Choroid plexus epithelial cell (primary cell): Measurements from ENCODE around the gene GPATCH4.

ENCODE experiments used
- DNase-seq: peaks from one replicate; pipeline ENCODE4 v3.0.0-alpha.2; 2010; ENCODE audit warnings: low read depth
- H3K4me3 ChIP-seq: 2 replicates; pipeline ENCODE4 v1.5.1; 2011; ENCODE audit warnings: low read depth, mild to moderate bottlenecking, control low read depth, low read length, moderate library complexity
- TF ChIP-seq, protein P1 (sequence below): conservative IDR thresholded peaks from 2 replicates; pipeline ENCODE4 v1.5.1; 2011; ENCODE audit warnings: low read depth, mild to moderate bottlenecking, control low read depth, inconsistent platforms, low read length, moderate library complexity

The GPATCH4 gene

GRCh38 chr1:156644640-156645039 lies 43.4 kb upstream of the GPATCH4 start:
- DNase-seq: no peak
- TF ChIP-seq, protein P1, sequence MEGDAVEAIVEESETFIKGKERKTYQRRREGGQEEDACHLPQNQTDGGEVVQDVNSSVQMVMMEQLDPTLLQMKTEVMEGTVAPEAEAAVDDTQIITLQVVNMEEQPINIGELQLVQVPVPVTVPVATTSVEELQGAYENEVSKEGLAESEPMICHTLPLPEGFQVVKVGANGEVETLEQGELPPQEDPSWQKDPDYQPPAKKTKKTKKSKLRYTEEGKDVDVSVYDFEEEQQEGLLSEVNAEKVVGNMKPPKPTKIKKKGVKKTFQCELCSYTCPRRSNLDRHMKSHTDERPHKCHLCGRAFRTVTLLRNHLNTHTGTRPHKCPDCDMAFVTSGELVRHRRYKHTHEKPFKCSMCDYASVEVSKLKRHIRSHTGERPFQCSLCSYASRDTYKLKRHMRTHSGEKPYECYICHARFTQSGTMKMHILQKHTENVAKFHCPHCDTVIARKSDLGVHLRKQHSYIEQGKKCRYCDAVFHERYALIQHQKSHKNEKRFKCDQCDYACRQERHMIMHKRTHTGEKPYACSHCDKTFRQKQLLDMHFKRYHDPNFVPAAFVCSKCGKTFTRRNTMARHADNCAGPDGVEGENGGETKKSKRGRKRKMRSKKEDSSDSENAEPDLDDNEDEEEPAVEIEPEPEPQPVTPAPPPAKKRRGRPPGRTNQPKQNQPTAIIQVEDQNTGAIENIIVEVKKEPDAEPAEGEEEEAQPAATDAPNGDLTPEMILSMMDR: no peak
- H3K4me3 ChIP-seq: no peak overlapping the region

GRCh38 chr1:156644146-156644545 lies 42.9 kb upstream of the GPATCH4 start:
- no peak for DNase-seq
- TF ChIP-seq, protein P1: no peak
- H3K4me3 ChIP-seq: no peak overlapping the region

DNA sequence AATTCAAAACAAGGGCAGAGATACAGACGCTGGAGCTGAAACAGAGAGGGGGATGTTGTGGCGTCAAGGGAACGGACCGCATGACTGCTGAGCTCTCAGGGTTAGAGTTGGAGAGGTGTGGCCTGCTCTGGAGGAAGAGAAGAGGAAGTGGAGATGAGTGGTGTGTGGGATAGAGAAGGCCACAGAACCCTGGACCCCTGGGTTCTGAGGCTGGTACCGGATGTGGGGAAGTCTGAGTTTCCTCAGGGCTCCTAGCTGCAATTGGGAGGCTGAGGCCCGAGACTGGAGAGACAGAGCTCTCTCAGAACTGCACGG lies 42.5 kb upstream of the GPATCH4 start:
- no peak for DNase-seq
- TF ChIP-seq, protein P1: no peak
- no peak overlapping the region for H3K4me3 ChIP-seq

DNA sequence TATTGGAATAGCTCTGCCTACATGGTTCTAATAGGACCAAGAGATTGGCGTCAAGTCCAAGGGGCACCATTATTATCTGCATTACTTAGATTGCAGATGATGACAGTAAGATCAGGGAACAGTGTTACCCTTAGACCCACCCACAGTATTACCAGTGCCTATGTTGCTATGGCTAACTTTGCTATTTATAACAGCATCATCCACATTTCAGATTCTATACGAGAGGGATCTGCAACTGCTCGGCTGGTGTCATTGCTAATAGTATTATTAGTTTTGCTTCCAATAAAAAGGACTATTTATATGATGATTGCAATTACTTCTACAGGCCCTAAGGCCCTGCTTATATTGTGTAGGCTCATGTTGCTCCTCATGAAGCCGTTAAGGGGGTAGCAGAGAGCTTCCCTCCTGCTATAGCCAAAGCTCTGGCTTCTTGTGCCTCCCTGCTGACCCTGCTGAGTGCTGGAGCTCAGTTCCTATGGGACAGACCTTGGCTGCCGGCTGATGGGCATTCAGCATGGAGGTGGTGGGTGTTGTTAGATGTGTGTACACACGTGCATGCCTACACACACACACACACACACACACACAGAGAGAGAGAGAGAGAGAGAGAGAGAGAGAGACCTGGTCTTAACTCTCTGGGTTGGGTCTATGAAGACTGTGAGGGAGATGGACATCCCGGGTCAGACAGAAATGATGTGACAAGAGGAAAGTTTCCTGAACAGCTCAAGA lies 41.9 kb upstream of the GPATCH4 start:
- TF ChIP-seq, protein P1: no peak
- no peak for DNase-seq
- no peak overlapping the region for H3K4me3 ChIP-seq

DNA sequence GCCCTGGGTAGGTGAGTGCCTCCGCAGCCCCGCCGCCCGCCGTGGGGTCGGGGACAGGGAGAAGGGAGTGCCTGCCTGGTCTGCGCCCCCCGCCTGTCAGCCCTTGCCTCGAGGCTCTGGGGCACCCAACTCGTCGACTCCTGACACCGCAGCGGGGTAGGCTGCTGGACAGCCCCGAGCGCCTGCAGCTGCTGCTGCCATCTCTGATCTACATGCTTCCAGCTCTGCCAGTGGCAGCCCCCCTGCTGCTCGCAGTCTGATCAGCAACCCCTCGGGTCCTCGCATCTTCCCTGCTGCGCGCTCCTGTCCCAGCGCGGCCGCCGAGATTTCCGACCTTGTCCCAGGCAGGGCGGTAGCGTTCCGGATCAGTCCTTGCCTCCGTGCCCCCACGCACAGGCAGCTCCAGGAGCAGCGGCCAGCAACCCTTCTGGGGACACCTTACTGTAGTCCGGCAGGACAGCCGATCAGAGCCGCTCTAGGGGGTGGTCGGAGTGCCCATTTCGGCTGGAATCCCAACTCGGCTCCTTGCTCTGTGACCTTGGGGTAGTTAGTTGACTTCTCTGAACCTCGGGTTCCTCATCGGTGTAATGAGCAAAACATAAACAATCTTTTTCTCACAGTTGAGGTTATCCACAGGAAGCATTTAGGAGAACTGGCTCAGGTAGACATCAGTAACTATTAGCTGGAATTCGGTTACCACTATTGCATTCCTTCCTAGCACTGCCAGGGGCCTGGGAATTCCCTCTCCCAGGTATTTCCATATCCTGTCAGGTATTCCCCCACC lies 41.2 kb upstream of the GPATCH4 start:
- no peak for DNase-seq
- peak overlapping the region; percentile 5 for H3K4me3 ChIP-seq
- TF ChIP-seq, protein P1: no peak

GRCh38 chr1:156641761-156642264 lies 40.5 kb upstream of the GPATCH4 start, which contains the start of gene BCAN:
Gene BCAN, plus strand, starts transcription at chr1:156642117. Its CDS starts 3,938 bp downstream, at chr1:156646055.
- peak within 1 kb of the TSS; percentile 5 for H3K4me3 ChIP-seq
- TF ChIP-seq, protein P1: no peak
- peak; percentile 27 for DNase-seq
